ENCODE data around the gene PRPF8. TPM values are rescaled to one million over a fixed set of nuclear protein-coding genes. Genes with fewer than 3 reads are reported as not detected.

Gene PRPF8
- total RNA-seq, 1 experiment from 2014 or later = 103 TPM

Other genes starting within 250 kb of the PRPF8 start
- gene CRK, start 228.6 kb downstream of the PRPF8 start, total RNA-seq (2014; rRNA removed) = 41.8 and 49.4 TPM in 2 replicates
- gene MYO1C, start 192.2 kb downstream of the PRPF8 start, total RNA-seq (2014; rRNA removed) = 76.4 and 90.7 TPM in 2 replicates
- gene INPP5K, start 168.3 kb downstream of the PRPF8 start, total RNA-seq (2014; rRNA removed) = 46.4 and 52.6 TPM in 2 replicates
- gene PITPNA, start 122.1 kb downstream of the PRPF8 start, total RNA-seq (2014; rRNA removed) = 31.2 and 31.5 TPM in 2 replicates
- 6.2 and 17.1 TPM in 2 replicates for gene SLC43A2, start 56.0 kb downstream of the PRPF8 start, total RNA-seq (2014; rRNA removed)
- 0.73 and 0.81 TPM in 2 replicates for gene SCARF1, start 39.1 kb downstream of the PRPF8 start, total RNA-seq (2014; rRNA removed)
- gene RILP, start 35.0 kb downstream of the PRPF8 start, total RNA-seq (2014; rRNA removed) = 27.6 and 27.8 TPM in 2 replicates
- gene TLCD2, start 25.5 kb upstream of the PRPF8 start, total RNA-seq (2014; rRNA removed) = 0.63 and 0.77 TPM in 2 replicates
- gene WDR81, start 39.8 kb upstream of the PRPF8 start, total RNA-seq (2014; rRNA removed) = 14.6 and 16.4 TPM in 2 replicates
- 2.2 and 2.5 TPM in 2 replicates for gene SERPINF2, start 58.0 kb upstream of the PRPF8 start, total RNA-seq (2014; rRNA removed)
- gene SERPINF1, start 77.2 kb upstream of the PRPF8 start, total RNA-seq (2014; rRNA removed) = 1.7 TPM in 1 of 2 replicates, not detected in the other
- 8.1 and 9.3 TPM in 2 replicates for gene SMYD4, start 145.0 kb upstream of the PRPF8 start, total RNA-seq (2014; rRNA removed)
- gene RPA1, start 145.1 kb upstream of the PRPF8 start, total RNA-seq (2014; rRNA removed) = 69.1 and 75.5 TPM in 2 replicates

All from PC-3 (cell line).